Measurements from ENCODE around the gene KNCN.
A peak's percentile ranks its signal among the peaks of the same experiment; 100 is the strongest.

KNCN gene

GRCh38 chr1:46543761-46544560 is 7.5 kb downstream of the KNCN start:
- no peak for DNase-seq

GRCh38 chr1:46543382-46543760 is 8.1 kb downstream of the KNCN start:
- no peak for DNase-seq

- DNase-seq: peak; percentile 73
These were observed 11.5 kb downstream of the KNCN start for GRCh38 chr1:46539972-46540371.

DNA sequence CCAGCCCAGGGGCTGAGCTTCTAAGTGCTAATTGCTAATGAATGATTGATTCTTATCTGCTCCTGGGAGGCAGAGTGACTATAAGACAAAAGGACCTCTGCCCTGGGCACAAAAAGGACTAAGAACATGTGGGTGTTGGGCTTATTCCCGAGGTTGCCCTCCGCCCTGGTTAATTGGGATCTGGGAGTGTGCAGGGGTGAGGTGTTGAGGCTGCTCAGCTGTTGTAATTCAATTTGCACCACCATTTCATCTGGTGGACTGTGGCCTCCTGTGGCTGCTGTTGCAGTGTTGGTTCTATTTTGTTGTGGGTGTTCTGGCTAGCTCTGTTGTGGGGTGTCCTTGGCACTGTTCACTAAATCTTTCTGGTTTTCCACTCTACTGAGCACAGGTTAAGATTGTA is 13.3 kb downstream of the KNCN start:
- no peak for DNase-seq

DNA sequence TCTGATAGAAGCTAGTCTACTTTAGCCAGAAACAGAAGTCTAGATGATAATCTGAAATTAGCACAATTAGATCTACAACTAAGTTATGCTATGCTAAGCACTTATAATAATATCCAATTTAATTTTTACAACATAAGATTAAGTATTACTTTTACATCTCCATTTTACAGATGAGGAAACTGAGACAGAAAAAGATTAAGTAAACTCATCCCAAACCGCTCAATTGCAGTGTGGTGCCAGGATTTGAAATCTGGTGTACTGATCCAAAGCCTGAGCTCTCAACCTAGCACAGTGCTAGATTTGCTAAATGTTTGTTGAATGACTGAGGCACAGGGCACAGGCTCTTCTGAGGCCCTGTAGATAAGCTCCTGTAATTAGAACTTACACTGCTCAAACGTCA is 13.8 kb downstream of the KNCN start:
- DNase-seq: no peak

- DNase-seq: no peak
These were observed 14.9 kb downstream of the KNCN start for GRCh38 chr1:46536527-46536926.

DNA sequence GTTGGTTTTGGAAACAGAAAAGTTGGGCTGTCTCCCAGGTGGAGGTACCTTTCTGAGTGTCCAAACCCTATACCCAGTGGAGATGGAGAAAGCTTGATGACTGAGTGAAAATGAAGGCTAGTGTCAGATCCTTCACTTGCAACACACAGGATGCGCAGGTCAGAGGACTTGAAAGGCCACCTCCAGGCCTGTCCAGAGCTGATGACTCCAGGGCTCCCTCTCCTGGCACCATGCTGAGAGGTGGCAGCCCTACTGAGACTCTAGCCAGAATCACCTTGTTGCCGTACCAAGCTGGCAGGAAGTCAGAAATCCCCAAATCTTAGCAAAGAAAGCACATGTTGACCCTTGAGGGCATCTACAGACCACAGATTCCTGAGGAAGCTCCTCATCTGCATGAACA is 16.4 kb downstream of the KNCN start:
- no peak for DNase-seq

- DNase-seq: peak; percentile 51
These were observed 18.1 kb downstream of the KNCN start for GRCh38 chr1:46533179-46533864.

GRCh38 chr1:46532498-46533178 is 18.8 kb downstream of the KNCN start:
- DNase-seq: peak; percentile 64

DNA sequence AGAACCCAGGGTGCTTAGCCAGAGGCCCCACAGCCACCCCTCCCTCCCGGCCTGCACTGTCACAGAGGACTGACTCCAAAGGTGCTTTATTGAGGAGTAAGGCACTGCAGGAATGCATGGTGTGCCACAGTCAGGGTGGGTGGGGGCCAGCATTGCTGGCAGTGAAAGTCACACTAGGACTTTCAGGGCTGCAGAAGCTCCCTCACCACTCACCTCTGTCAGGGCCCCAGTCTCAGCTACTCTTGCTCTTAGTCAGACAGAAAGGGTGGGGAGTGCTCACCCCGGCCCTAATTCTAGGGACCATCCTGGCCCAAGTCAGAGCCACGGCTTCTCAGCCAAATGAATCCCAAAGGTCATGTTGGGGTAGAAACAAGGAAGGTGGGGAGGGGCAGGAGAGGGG is 19.4 kb downstream of the KNCN start:
- DNase-seq: no peak

DNA sequence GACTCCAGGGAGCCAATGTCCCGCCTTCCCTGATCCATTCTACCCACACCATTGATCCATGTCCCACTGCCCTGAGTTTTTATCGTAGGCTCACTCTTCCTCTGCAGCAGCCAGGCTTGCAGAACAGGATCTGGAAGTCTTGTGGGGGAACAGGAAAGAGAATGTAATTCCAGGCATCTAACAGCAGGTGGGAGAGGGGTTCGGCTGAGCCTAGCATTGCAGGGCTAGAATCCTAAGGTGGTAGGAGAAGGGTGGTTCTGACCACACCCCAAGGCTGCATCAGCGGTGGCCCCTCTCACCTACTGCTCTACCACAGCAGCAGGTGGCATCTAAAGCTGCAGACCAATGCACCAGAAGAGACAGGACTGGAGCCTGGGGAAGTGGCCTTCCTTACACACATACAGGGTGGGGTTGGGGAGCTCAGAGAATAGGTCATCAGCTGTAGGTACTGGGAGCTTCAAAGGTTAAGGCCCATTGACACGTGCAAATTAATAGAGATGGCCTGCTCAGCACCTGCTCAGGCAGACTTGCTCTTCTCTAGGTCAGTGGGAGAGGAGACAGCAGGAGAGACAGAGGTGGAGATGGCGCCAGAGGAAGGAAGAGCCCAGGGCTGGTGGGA is 20.5 kb downstream of the KNCN start:
- DNase-seq: no peak

DNA sequence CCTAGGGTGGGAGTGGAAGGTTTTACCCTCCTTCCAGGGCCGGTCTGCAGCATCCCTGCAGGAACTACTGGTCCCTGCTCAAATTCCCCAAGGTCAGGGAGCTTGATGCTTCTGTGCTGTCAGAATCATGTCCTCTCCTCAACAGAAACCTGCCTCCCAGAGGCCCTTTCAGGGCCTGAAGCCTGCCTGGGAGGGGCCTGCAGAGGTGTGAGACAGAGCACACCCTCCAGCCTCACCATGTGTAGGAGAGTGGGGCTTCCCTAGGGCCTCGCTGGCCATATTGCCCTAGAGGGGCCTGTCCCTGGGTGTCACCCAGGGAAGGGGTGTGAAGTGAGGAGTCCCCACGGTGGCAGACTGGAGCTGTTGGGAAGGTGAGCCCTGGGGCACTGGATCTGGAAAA is 21.1 kb downstream of the KNCN start:
- no peak for DNase-seq

GRCh38 chr1:46529031-46529630 is 22.3 kb downstream of the KNCN start:
- DNase-seq: no peak

GRCh38 chr1:46528297-46528955 is 23.0 kb downstream of the KNCN start:
- peak; percentile 37 for DNase-seq

DNA sequence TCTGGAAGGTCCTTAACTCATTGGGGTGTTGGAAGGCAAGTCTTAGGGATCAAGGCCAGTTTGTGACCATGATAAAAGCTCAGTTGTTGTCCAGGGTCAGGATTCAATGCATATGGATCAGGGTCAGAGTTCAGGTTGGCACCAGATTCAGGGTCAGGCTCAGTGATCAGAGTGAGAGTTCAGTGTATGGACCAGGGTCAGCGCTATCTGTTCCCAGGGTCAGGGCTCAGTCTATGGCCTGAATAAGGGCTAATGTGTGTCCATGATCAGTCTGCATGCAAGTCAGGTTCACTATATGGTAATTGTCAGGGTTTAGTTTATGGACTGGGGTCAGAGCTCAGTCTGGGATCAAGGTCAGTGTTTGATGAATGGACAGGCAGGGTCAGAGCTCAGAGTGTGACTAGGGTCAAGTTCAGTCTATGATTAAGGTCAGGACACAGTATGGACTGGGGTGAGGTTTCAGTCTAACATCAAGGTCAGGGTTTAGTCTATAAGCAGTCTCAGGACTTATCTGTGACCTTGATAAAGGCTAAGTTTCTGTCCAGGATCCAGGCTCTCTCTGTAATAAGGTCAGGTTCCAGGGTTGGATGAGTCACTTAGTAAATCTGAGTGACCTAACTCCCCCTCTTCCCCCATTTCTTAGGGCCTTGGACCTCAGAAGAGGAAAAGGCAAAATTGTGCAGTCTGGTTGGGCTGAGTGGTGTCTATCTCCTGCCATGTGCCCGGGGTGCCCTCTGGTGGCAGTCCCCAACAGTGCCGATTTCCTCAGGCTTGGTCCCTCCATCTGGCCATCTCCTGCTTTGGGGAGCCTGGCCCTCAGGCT is 23.8 kb downstream of the KNCN start:
- peak; percentile 62 for DNase-seq

DNA sequence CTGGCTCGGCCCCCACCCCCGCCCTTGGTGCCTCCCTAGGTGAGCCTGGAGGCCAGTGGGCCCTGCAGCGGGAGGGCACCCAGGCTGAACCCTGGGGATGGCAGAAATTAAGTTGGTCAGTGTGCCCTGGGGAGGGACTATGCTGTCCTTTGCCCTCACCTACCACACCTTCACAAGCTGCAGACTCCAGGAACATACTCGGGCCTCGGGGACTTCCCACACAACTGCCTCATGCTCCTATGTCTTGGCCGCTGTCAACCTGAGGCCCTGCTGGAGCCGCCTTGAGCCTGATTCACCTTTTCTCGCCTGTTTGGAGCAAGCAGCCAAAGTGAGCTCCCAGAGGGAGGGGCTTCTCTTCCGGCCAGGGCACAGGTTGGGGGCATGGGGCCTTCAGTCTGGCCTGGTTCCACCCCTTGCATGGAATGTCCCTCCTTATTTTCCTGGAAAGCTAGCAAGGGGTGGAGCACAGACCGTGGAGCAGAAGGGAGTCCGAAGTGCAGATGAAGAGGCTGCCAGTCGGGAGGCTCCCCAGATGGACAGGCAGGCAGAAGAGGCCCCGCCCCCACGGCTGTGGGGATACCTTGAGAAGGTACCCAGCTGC is 24.7 kb downstream of the KNCN start:
- no peak for DNase-seq

DNA sequence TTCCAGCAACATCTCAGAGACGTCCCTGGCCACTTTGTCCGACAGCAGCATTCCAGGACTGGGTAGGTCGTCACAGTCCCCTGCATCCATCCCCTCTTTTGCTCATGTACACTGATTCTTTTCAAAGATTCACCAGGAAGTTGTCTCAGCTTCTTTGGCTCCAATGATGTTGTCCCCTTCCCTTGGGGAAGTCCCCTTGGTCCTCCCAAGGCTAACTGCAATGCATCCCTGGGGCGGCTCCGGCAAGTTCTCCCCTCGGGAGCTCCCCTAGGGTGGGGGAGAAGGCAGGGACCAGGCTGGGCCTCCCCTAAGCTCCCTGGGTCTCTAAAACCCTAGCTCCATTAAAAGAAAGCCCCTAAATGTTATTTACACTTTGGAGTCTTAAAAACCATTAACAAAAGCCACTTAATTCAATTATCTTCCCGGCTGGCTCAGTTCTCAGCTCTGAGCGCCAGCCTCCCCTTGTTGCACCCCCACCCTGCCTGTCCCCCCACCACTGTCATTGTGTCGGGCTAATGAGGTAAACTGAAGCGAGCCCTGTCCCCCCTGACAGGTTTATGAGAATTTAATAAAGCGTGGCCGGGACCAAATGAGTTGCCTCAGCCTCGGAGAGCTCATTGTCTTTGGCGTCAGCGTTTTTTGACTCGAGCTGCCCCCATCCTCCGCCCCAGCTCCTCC is 25.3 kb downstream of the KNCN start:
- DNase-seq: no peak

GRCh38 chr1:46525253-46525983 is 26.0 kb downstream of the KNCN start:
- no peak for DNase-seq

DNA sequence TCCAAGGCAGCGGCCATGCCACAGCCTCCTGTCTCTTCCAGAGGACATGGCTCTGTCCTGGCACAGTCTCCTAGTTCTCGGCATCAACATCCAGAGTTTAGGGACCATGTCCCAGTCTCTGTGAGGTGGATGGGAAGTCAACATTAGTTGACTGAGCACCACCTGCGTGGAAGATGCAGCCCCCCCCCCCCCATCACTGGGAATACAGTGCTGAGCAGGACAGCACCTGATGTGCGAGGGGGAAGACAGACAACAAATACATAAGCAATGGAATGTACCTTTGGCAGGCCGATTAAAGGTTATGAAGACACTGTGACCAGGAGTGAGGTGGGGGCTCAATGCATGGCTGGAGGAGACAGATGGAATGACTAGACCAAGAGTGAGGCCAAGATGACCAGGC is 26.6 kb downstream of the KNCN start:
- DNase-seq: no peak

All from fibroblast of skin of right biceps (primary cell).